Measurements from ENCODE around the gene PCNT.
"Not testable (repeated sequence)": the region's sequence is repeated elsewhere in the genome, so short reads cannot be mapped to it uniquely, and the experiment has no call there.

PCNT gene

GRCh38 chr21:46369520-46370235 is 45.7 kb downstream of the PCNT start:
- Mint-ChIP-seq H3K36me3 (ENCODE audit: low read depth) (peaks cover 45% of the 10 kb centered on the region), H3K4me3 (no peak overlapping the region), H3K27me3 (ENCODE audit: low read depth) (peaks cover 3% of the 10 kb centered on the region), H3K4me1 (peaks cover 5% of the 10 kb centered on the region), H3K9me3 (no peaks in the 10 kb centered on the region), H3K27ac (no peak overlapping the region)
- TF ChIP-seq CTCF (IDR thresholded peaks at IDR 0.05; ENCODE audit: unreplicated experiment in 3 of 3), result no peak

- Mint-ChIP-seq H3K27ac (no peak overlapping the region), H3K27me3 (ENCODE audit: low read depth) (peaks cover 3% of the 10 kb centered on the region), H3K4me3 (no peak overlapping the region), H3K36me3 (ENCODE audit: low read depth) (peaks cover 30% of the 10 kb centered on the region), H3K4me1 (peaks cover 10% of the 10 kb centered on the region), H3K9me3 (no peaks in the 10 kb centered on the region)
- no peak for TF ChIP-seq CTCF (IDR thresholded peaks at IDR 0.05; ENCODE audit: unreplicated experiment in 3 of 3)
Measured at GRCh38 chr21:46371204-46372013, 47.5 kb downstream of the PCNT start.

GRCh38 chr21:46372014-46372485 is 48.1 kb downstream of the PCNT start:
- H3K4me1 Mint-ChIP-seq, result peaks cover 11% of the 10 kb centered on the region
- no peak overlapping the region for H3K4me3 Mint-ChIP-seq
- no peak overlapping the region for H3K27ac Mint-ChIP-seq
- H3K36me3 Mint-ChIP-seq (ENCODE audit: low read depth), result peaks cover 25% of the 10 kb centered on the region
- no peak for TF ChIP-seq CTCF (IDR thresholded peaks at IDR 0.05; ENCODE audit: unreplicated experiment in 3 of 3)
- peaks cover 3% of the 10 kb centered on the region for H3K27me3 Mint-ChIP-seq (ENCODE audit: low read depth)
- no peaks in the 10 kb centered on the region for H3K9me3 Mint-ChIP-seq

GRCh38 chr21:46372947-46373346 is 49.0 kb downstream of the PCNT start:
- H3K4me1 Mint-ChIP-seq, result peaks cover 16% of the 10 kb centered on the region
- H3K27ac Mint-ChIP-seq; H3K27me3 Mint-ChIP-seq (ENCODE audit: low read depth); H3K9me3 Mint-ChIP-seq; H3K4me3 Mint-ChIP-seq: not testable (repeated sequence)
- peaks cover 28% of the 10 kb centered on the region for H3K36me3 Mint-ChIP-seq (ENCODE audit: low read depth)

GRCh38 chr21:46374761-46375389 is 50.9 kb downstream of the PCNT start:
- Mint-ChIP-seq H3K9me3 (peaks cover 3% of the 10 kb centered on the region), H3K4me1 (peaks cover 19% of the 10 kb centered on the region), H3K27ac (peak overlapping the region in 2 of 3 experiments; percentile 49 to 70), H3K27me3 (ENCODE audit: low read depth) (peaks cover 3% of the 10 kb centered on the region), H3K4me3 (peak overlapping the region in 1 of 3 experiments; percentile 37), H3K36me3 (ENCODE audit: low read depth) (peaks cover 36% of the 10 kb centered on the region)
- no peak for TF ChIP-seq CTCF (IDR thresholded peaks at IDR 0.05; ENCODE audit: unreplicated experiment in 3 of 3)

- TF ChIP-seq CTCF (IDR thresholded peaks at IDR 0.05; ENCODE audit: unreplicated experiment in 3 of 3), result no peak
- Mint-ChIP-seq H3K4me3 (no peak overlapping the region), H3K27ac (no peak overlapping the region), H3K4me1 (peaks cover 19% of the 10 kb centered on the region), H3K36me3 (ENCODE audit: low read depth) (peaks cover 37% of the 10 kb centered on the region), H3K27me3 (ENCODE audit: low read depth) (peaks cover 3% of the 10 kb centered on the region), H3K9me3 (peaks cover 3% of the 10 kb centered on the region)
Measured at GRCh38 chr21:46375560-46376230, 51.7 kb downstream of the PCNT start.
